Hematopoietic multipotent progenitor cell treated with erythropoietin and hydrocortisone succinate and interleukin-3 and kit ligand, for 17 days (in vitro differentiated cells): Measurements from ENCODE around the gene PGA4.
"Not testable (repeated sequence)": the region's sequence is repeated elsewhere in the genome, so short reads cannot be mapped to it uniquely, and the experiment has no call there.

Experiments used
- DNase-seq: peaks from one replicate; pipeline ENCODE4 v3.0.0-alpha.2; 2015; ENCODE audit warnings: low spot score

The PGA4 gene

GRCh38 chr11:61204502-61205059 is 17.6 kb upstream of the PGA4 start:
- not testable (repeated sequence) for DNase-seq

GRCh38 chr11:61207636-61208310 is 14.4 kb upstream of the PGA4 start:
- not testable (repeated sequence) for DNase-seq

- not testable (repeated sequence) for DNase-seq
Observed at GRCh38 chr11:61210629-61211028, 11.5 kb upstream of the PGA4 start.

- not testable (repeated sequence) for DNase-seq
Observed at GRCh38 chr11:61211327-61211952, 10.7 kb upstream of the PGA4 start.

- DNase-seq, result not testable (repeated sequence)
Observed at GRCh38 chr11:61212202-61212601, 9.9 kb upstream of the PGA4 start.

- DNase-seq, result not testable (repeated sequence)
Observed at GRCh38 chr11:61213711-61214324, 8.3 kb upstream of the PGA4 start.

- not testable (repeated sequence) for DNase-seq
Observed at GRCh38 chr11:61218306-61218705, 3.8 kb upstream of the PGA4 start.

GRCh38 chr11:61219016-61219415 is 3.1 kb upstream of the PGA4 start:
- DNase-seq, result not testable (repeated sequence)

GRCh38 chr11:61222692-61223091 is 545 bp downstream of the PGA4 start:
- not testable (repeated sequence) for DNase-seq

GRCh38 chr11:61226457-61227137 is 4.5 kb downstream of the PGA4 start:
- DNase-seq, result not testable (repeated sequence)

GRCh38 chr11:61229458-61229857 is 7.3 kb downstream of the PGA4 start:
- not testable (repeated sequence) for DNase-seq

- DNase-seq, result not testable (repeated sequence)
Observed at GRCh38 chr11:61231033-61231432, 8.9 kb downstream of the PGA4 start.

- DNase-seq, result not testable (repeated sequence)
Observed at GRCh38 chr11:61231585-61231984, 9.4 kb downstream of the PGA4 start.

- not testable (repeated sequence) for DNase-seq
Observed at GRCh38 chr11:61232548-61233145, 10.5 kb downstream of the PGA4 start.

GRCh38 chr11:61237130-61237529 is 15.0 kb downstream of the PGA4 start:
- DNase-seq, result not testable (repeated sequence)

GRCh38 chr11:61240288-61240687 is 18.1 kb downstream of the PGA4 start:
- DNase-seq, result not testable (repeated sequence)

- DNase-seq, result not testable (repeated sequence)
Observed at GRCh38 chr11:61240875-61241274, 18.7 kb downstream of the PGA4 start, which contains the start of gene PGA5. Gene PGA5, plus strand, starts transcription at chr11:61241175. Its CDS starts 52 bp downstream, at chr11:61241227.

GRCh38 chr11:61241526-61241925 is 19.4 kb downstream of the PGA4 start:
- DNase-seq, result not testable (repeated sequence)

- DNase-seq, result not testable (repeated sequence)
Observed at GRCh38 chr11:61245284-61245964, 23.3 kb downstream of the PGA4 start.

GRCh38 chr11:61248071-61248470 is 25.9 kb downstream of the PGA4 start:
- not testable (repeated sequence) for DNase-seq

- DNase-seq, result not testable (repeated sequence)
Observed at GRCh38 chr11:61249201-61249600, 27.1 kb downstream of the PGA4 start.
